Endothelial cell of umbilical vein (primary cell): Measurements from ENCODE around the gene TGFBR3. TPM values are rescaled to one million over a fixed set of nuclear protein-coding genes. Genes with fewer than 3 reads are reported as not detected.

Experiments used
- BruUV-seq: library from RNA; stranded (reverse); fragments of 400-500 nt; replicated peaks from 2 replicates; lab custom pipeline; 2021; lab: Mats Ljungman, UMichigan
- CTCF ChIA-PET: fragments of 300-600, 350-600 bp; sonication (Branson Sonifier 250); formaldehyde crosslinking; loops from one replicate; lab custom pipeline; 2021; ENCODE audit warnings: antibody characterized with exemption, inconsistent platforms; lab: Charles Lee
- POLR2A ChIA-PET: fragments of 300-600, 350-600 bp; sonication (Branson Sonifier 250); formaldehyde crosslinking; loops from one replicate; lab custom pipeline; 2021; ENCODE audit warnings: antibody characterized with exemption, inconsistent platforms; lab: Charles Lee
- DNase-seq: peaks from one replicate; pipeline ENCODE4 v3.0.0-alpha.2; 2011; ENCODE audit warnings: low read depth, low spot score
- FAIRE-seq: peaks from 2 replicates; lab custom pipeline; 2011; peaks lifted over from hg19 to GRCh38; lab: Jason Lieb, UNC
- H2AFZ ChIP-seq: 2 replicates; pipeline ENCODE4 v1.6.0; 2012; ENCODE audit warnings: low read depth, low read length, control low read depth, inconsistent platforms
- H3K27ac ChIP-seq: 2 replicates; pipeline ENCODE4 v1.5.1; 2011; ENCODE audit warnings: low read depth, mild to moderate bottlenecking, control low read depth, low read length, moderate library complexity; ENCODE audit not compliant: insufficient read depth
- H3K27me3 ChIP-seq, 2 experiments: 2 replicates each; pipeline versions ENCODE4 v1.6.0 to v1.6.1; 2011; ENCODE audit warnings: low read length in 2 of 2, mixed read lengths in 1 of 2; ENCODE audit not compliant: control insufficient read depth in 2 of 2, insufficient read depth in 2 of 2
- H3K36me3 ChIP-seq, 2 experiments: 2 replicates in 1 of 2; 3 replicates in 1 of 2; pipeline ENCODE4 v1.5.1; 2011; ENCODE audit warnings: low read length in 2 of 2, mild to moderate bottlenecking in 1 of 2, moderate library complexity in 1 of 2; ENCODE audit not compliant: control insufficient read depth in 2 of 2, insufficient read depth in 2 of 2; ENCODE audit errors: extremely low read depth in 1 of 2
- H3K4me1 ChIP-seq: 3 replicates; pipeline ENCODE4 v1.5.1; 2011; ENCODE audit warnings: mild to moderate bottlenecking, low read length; ENCODE audit not compliant: control insufficient read depth, insufficient read depth; ENCODE audit errors: extremely low read depth
- H3K4me2 ChIP-seq: 2 replicates; pipeline ENCODE4 v1.6.1; 2011; ENCODE audit warnings: low read length, control low read depth, mixed read lengths; ENCODE audit not compliant: insufficient read depth
- H3K4me3 ChIP-seq, 3 experiments: fragments of 200-600 bp in 1 of 3; sonication (generic), shearing (Covaris generic) in 1 of 3; replicated peaks in 1 of 3; 2 replicates each; pipeline ENCODE4 v1.5.1; 2011 to 2016; ENCODE audit warnings: control low read depth in 3 of 3, low read length in 3 of 3, mild to moderate bottlenecking in 2 of 3, inconsistent platforms in 1 of 3, low read depth in 1 of 3, moderate library complexity in 1 of 3; ENCODE audit not compliant: insufficient read depth in 1 of 3
- H3K79me2 ChIP-seq: 2 replicates; pipeline ENCODE4 v1.6.0; 2012; ENCODE audit warnings: low read length, inconsistent platforms; ENCODE audit not compliant: control insufficient read depth, insufficient read depth
- H3K9ac ChIP-seq: replicated peaks from 2 replicates; pipeline ENCODE3; 2011; ENCODE audit warnings: low read length, control low read depth; ENCODE audit not compliant: insufficient read depth; ENCODE audit errors: extremely low read depth
- H3K9me1 ChIP-seq: replicated peaks from 3 replicates; pipeline ENCODE4 v1.6.0; 2011; ENCODE audit warnings: mild to moderate bottlenecking, low read length; ENCODE audit not compliant: control insufficient read depth, insufficient read depth; ENCODE audit errors: extremely low read depth
- H3K9me3 ChIP-seq: replicated peaks from 2 replicates; pipeline ENCODE4 v1.5.1; 2012; ENCODE audit warnings: low read length, inconsistent platforms; ENCODE audit not compliant: control insufficient read depth, insufficient read depth
- H4K20me1 ChIP-seq: replicated peaks from 2 replicates; pipeline ENCODE3; 2011; ENCODE audit warnings: mild to moderate bottlenecking, low read length; ENCODE audit not compliant: control insufficient read depth, insufficient read depth; ENCODE audit errors: extremely low read depth
- EZH2 ChIP-seq: IDR thresholded peaks from 2 replicates; pipeline ENCODE4 v1.6.1; 2012; ENCODE audit warnings: borderline replicate concordance, low read depth, mild to moderate bottlenecking, moderate library complexity, low read length, inconsistent platforms; ENCODE audit not compliant: severe bottlenecking
- FOS ChIP-seq: IDR thresholded peaks from 2 replicates; pipeline ENCODE4 v1.6.1; 2011; ENCODE audit warnings: mild to moderate bottlenecking, low read length, moderate library complexity, borderline replicate concordance; ENCODE audit not compliant: insufficient read depth
- GATA2 ChIP-seq: IDR thresholded peaks from 2 replicates; pipeline ENCODE4 v1.7.0; 2011; ENCODE audit warnings: low read depth, mild to moderate bottlenecking, moderate library complexity, mixed read lengths, low read length; ENCODE audit not compliant: insufficient read length, insufficient read depth
- JUN ChIP-seq: IDR thresholded peaks from 2 replicates; pipeline ENCODE4 v1.6.1; 2011; ENCODE audit warnings: borderline replicate concordance, low read depth; ENCODE audit not compliant: insufficient read length, insufficient read depth
- MYC ChIP-seq: IDR thresholded peaks from one replicate; pipeline ENCODE4 v1.6.1; 2011; ENCODE audit warnings: mild to moderate bottlenecking, low read depth, low read length
- POLR2A ChIP-seq: IDR thresholded peaks from 2 replicates; pipeline ENCODE4 v1.6.1; 2012; ENCODE audit warnings: low read depth, mild to moderate bottlenecking, control low read depth, low read length
- POLR2AphosphoS5 ChIP-seq: IDR thresholded peaks from 2 replicates; pipeline ENCODE4 v1.6.1; 2012; ENCODE audit warnings: low read depth, mild to moderate bottlenecking, control low read depth, low read length, moderate library complexity; ENCODE audit not compliant: insufficient read depth
- dilution Hi-C: fragments of 300-500 bp; cut with MboI; formaldehyde crosslinking; loops from one replicate; pipeline ENCODE4 v1.15.0; 2019; ENCODE audit warnings: low sequenced_read_pairs; ENCODE audit not compliant: extremely low pct_ligation_motif_present
- intact Hi-C: fragments of 100-400 bp; cut with micrococcal nuclease; formaldehyde crosslinking; loops from one replicate; pipeline ENCODE4 v1.10.0; 2022
- polyA plus RNA-seq, 4 experiments: library from polyadenylated mRNA; depleted of rRNA in 3 of 4; stranded (reverse) in 3 of 4; unstranded in 1 of 4; fragments of >200 nt; gene quantifications; 2 replicates each; pipeline versions ENCODE4 v1.2.1 to v1.2.3, GENCODE V29; 2011 to 2012; ENCODE audit warnings: missing spikeins in 1 of 4
- total RNA-seq: library from RNA; stranded (reverse); gene quantifications from 2 replicates; pipeline ENCODE4 v1.2.3, GENCODE V29; 2021
- TF ChIP-seq, protein P1 (sequence below), 2 donors: IDR thresholded peaks; 1 replicate in 1 of 2; 2 replicates in 1 of 2; pipeline ENCODE4 v1.5.1; 2011; ENCODE audit warnings: low read length in 2 of 2, mild to moderate bottlenecking in 2 of 2, moderate library complexity in 2 of 2, control low read depth in 1 of 2, inconsistent platforms in 1 of 2, low read depth in 1 of 2; ENCODE audit not compliant: insufficient read depth in 1 of 2; ENCODE audit errors: extremely low read depth in 1 of 2
- TF ChIP-seq, protein P2 (sequence below): IDR thresholded peaks from 2 replicates; pipeline ENCODE4 v1.6.1; 2011; ENCODE audit not compliant: insufficient read depth, insufficient read length

TGFBR3 gene
- total and polyA plus RNA-seq, 2 donors (not counting 3 experiments of a cell fraction or from before 2014, with no cell fraction given), result 8.0 to 13.4 TPM

DNA sequence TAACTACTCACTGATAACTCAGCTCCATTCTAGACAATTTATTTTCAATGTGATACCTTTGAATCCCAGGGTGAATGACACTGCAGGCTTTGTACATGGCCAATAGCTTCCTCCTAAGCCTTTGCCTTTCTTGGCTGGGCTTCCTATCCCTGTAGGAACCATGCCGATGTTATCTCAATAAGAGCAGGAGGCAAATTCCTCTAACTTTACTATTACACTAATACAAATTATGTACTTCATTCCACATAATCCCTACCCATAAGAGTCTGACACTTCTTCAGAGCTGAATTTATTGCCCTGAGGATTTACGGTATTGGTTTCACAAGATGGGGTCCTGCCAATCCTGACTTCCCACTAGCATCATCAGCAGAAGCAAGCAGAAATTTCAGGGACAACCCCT lies 14.0 kb downstream of the TGFBR3 start:
- intact Hi-C loops (no loop called here), dilution Hi-C loops (no loop called here)
- H2AFZ ChIP-seq, result no peak overlapping the region
- POLR2A ChIA-PET, result interaction anchor here (0.6 kb wide), 1 partner anchor 151 kb away, joined by 3 read pairs; no protein-coding TSS in a partner anchor
- H3K4me1 ChIP-seq, result peaks cover 12% of the 10 kb centered on the region
- H3K9me1 ChIP-seq, result no peaks in the 10 kb centered on the region
- H3K27me3 ChIP-seq, result no peaks in the 10 kb centered on the region
- FAIRE-seq (no peak), DNase-seq (peak; percentile 31)
- no peaks in the 10 kb centered on the region for H3K79me2 ChIP-seq
- no peaks in the 10 kb centered on the region for H3K36me3 ChIP-seq
- H4K20me1 ChIP-seq, result no peaks in the 10 kb centered on the region
- H3K4me2 ChIP-seq, result no peak overlapping the region
- no peak overlapping the region for H3K27ac ChIP-seq
- BruUV-seq, result no TSS peak
- CTCF ChIA-PET, result interaction anchor here (0.8 to 1.4 kb wide), 8 partner anchors 8 to 359 kb away, joined by 3 to 14 read pairs (median 3); partner anchors contain the start of gene TGFBR3
- H3K9ac ChIP-seq, result no peak overlapping the region
- no peaks in the 10 kb centered on the region for H3K9me3 ChIP-seq
- TF ChIP-seq GATA2 (peak; percentile 68), POLR2AphosphoS5 (no peak)
- H3K4me3 ChIP-seq, result no peak overlapping the region

DNA sequence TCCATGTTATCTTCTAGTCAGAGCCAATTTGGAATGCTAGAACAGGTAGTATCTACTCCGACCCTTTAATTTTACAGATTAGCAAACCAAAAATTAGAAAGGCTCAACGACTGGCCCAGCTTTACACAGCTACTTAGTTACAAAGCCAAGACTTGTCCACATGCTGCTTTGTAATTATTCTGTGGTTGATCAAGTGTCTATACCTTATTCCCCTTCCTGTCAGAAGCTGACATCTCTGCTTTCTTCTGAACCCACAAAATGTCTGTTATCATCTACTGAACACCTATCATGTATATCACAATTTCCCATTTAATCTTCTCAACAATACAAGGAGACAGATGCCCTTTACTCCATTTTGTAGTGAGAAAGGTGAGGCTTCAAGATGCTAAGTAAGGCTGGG lies 15.6 kb downstream of the TGFBR3 start:
- Histone ChIP-seq H3K4me1 (peaks cover 12% of the 10 kb centered on the region), H3K79me2 (no peaks in the 10 kb centered on the region), H3K27me3 (no peaks in the 10 kb centered on the region), H3K9me3 (no peaks in the 10 kb centered on the region), H4K20me1 (no peaks in the 10 kb centered on the region), H3K9ac (no peak overlapping the region), H3K27ac (no peak overlapping the region), H2AFZ (no peak overlapping the region), H3K36me3 (no peaks in the 10 kb centered on the region), H3K9me1 (no peaks in the 10 kb centered on the region), H3K4me2 (no peak overlapping the region), H3K4me3 (no peak overlapping the region)
- FAIRE-seq (no peak), DNase-seq (no peak)
- POLR2A ChIA-PET, result no interaction called here
- TF ChIP-seq GATA2, result no peak
- no peak for TF ChIP-seq FOS
- TF ChIP-seq, protein P1, sequence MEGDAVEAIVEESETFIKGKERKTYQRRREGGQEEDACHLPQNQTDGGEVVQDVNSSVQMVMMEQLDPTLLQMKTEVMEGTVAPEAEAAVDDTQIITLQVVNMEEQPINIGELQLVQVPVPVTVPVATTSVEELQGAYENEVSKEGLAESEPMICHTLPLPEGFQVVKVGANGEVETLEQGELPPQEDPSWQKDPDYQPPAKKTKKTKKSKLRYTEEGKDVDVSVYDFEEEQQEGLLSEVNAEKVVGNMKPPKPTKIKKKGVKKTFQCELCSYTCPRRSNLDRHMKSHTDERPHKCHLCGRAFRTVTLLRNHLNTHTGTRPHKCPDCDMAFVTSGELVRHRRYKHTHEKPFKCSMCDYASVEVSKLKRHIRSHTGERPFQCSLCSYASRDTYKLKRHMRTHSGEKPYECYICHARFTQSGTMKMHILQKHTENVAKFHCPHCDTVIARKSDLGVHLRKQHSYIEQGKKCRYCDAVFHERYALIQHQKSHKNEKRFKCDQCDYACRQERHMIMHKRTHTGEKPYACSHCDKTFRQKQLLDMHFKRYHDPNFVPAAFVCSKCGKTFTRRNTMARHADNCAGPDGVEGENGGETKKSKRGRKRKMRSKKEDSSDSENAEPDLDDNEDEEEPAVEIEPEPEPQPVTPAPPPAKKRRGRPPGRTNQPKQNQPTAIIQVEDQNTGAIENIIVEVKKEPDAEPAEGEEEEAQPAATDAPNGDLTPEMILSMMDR (IDR thresholded peaks at IDR 0.05; ENCODE audit: extremely low read depth in 1 of 2, insufficient read depth in 1 of 2, low read depth in 1 of 2, low read length in 2 of 2), result no peak
- TF ChIP-seq, protein P2, sequence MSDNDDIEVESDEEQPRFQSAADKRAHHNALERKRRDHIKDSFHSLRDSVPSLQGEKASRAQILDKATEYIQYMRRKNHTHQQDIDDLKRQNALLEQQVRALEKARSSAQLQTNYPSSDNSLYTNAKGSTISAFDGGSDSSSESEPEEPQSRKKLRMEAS, result no peak
- TF ChIP-seq MYC, result no peak
- TF ChIP-seq POLR2AphosphoS5, result no peak
- TF ChIP-seq EZH2, result no peak
- no peak for TF ChIP-seq JUN
- no peak for TF ChIP-seq POLR2A
- BruUV-seq, result no TSS peak
- intact Hi-C loops (no loop called here), dilution Hi-C loops (no loop called here)
- CTCF ChIA-PET, result interaction anchor here (1.2 to 1.5 kb wide), 2 partner anchors 8 to 19 kb away, joined by 4 to 5 read pairs; no protein-coding TSS in a partner anchor
